ENCODE measurements around the gene PSEN2.

DNA sequence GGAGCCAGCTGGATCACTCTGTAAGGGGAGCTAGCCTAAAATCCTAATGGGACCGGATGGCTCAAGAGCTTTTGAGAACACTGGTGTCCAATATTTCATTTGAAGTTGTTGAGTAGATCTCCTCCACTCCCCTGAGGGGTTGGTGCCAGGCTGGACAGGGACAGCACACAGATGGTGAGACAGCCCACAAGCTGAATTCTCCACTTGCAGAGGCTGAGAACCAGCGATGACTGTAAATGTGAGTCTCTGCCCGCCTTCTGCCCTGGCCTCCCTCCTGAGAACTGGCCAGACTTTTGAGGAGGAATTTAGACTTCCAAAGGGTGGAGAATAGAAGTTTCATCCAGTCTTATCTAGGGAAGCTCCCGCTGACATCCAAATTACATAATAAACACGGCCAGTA lies 49.2 kb downstream of the PSEN2 start:
- TF ChIP-seq POLR2A (IDR thresholded peaks at IDR 0.05) (no peak), CTCF (IDR thresholded peaks at IDR 0.05) (no peak)
